WTC11 (cell line): ENCODE results near the gene ANKS6. TPM values are rescaled to one million over a fixed set of nuclear protein-coding genes. Genes with fewer than 3 reads are reported as not detected.

Experiments used
- ATAC-seq: fragments of 200-7000 bp; cut with Tn5 transposase; 2 replicates; pipeline ENCODE4 v1.10.0; 2021; ENCODE audit warnings: mild to moderate bottlenecking, moderate library complexity
- CTCF ChIA-PET: fragments of 300-600 bp; sonication (Branson Sonifier 250); formaldehyde crosslinking; loops from one replicate; lab custom pipeline; 2021; ENCODE audit warnings: antibody characterized with exemption; lab: Charles Lee
- POLR2A ChIA-PET: fragments of 350-600 bp; sonication (Branson Sonifier 250); formaldehyde crosslinking; loops from one replicate; lab custom pipeline; 2021; ENCODE audit warnings: antibody characterized with exemption; lab: Charles Lee
- DNase-seq: peaks from one replicate; pipeline ENCODE4 v3.0.0; 2021; ENCODE audit warnings: low spot score
- H3K27ac Mint-ChIP-seq: 2 replicates; pipeline ENCODE4 v1.8.0; 2021; ENCODE audit warnings: mixed read lengths
- H3K27me3 Mint-ChIP-seq: 2 replicates; pipeline ENCODE4 v1.8.0; 2021; ENCODE audit warnings: low read depth, mild to moderate bottlenecking, moderate library complexity, mixed read lengths
- H3K36me3 Mint-ChIP-seq: 2 replicates; pipeline ENCODE4 v1.8.0; 2021; ENCODE audit warnings: mixed read lengths
- H3K4me1 Mint-ChIP-seq: 2 replicates; pipeline ENCODE4 v1.8.0; 2022; ENCODE audit warnings: mixed read lengths
- H3K4me3 Mint-ChIP-seq: 2 replicates; pipeline ENCODE4 v1.8.0; 2021; ENCODE audit warnings: mild to moderate bottlenecking, moderate library complexity, mixed read lengths
- H3K9me3 Mint-ChIP-seq: 2 replicates; pipeline ENCODE4 v1.8.0; 2021; ENCODE audit warnings: mixed read lengths
- ARID4B ChIP-seq: sonication (generic); formaldehyde crosslinking; IDR thresholded peaks from 2 replicates; pipeline ENCODE4 v1.8.0; 2023; ENCODE audit warnings: missing genetic modification reagents, mild to moderate bottlenecking, borderline replicate concordance
- CTCF ChIP-seq: fragments of 200-600 bp; IDR thresholded peaks from 2 replicates; pipeline ENCODE4 v1.8.0; 2022; ENCODE audit warnings: antibody characterized with exemption
- EMX1 ChIP-seq: fragments of 250-450 bp; sonication (Bioruptor Pico); IDR thresholded peaks from 2 replicates; pipeline ENCODE4 v1.8.0; 2021; ENCODE audit warnings: mild to moderate bottlenecking
- ETV6 ChIP-seq: sonication (generic); formaldehyde crosslinking; IDR thresholded peaks from 2 replicates; pipeline ENCODE4 v1.8.1; 2022; ENCODE audit warnings: mild to moderate bottlenecking, missing genetic modification reagents
- FOXJ3 ChIP-seq: sonication (generic); formaldehyde crosslinking; IDR thresholded peaks from 2 replicates; pipeline ENCODE4 v1.9.0; 2021; ENCODE audit warnings: missing genetic modification reagents, mild to moderate bottlenecking, borderline replicate concordance
- GABPB1 ChIP-seq: sonication (generic); formaldehyde crosslinking; IDR thresholded peaks from 2 replicates; pipeline ENCODE4 v1.8.1; 2023; ENCODE audit warnings: mild to moderate bottlenecking, missing genetic modification reagents
- TEAD1 ChIP-seq: sonication (generic); formaldehyde crosslinking; IDR thresholded peaks from 2 replicates; pipeline ENCODE4 v1.8.0; 2022; ENCODE audit warnings: mild to moderate bottlenecking, missing genetic modification reagents
- TEAD4 ChIP-seq: sonication (generic); formaldehyde crosslinking; IDR thresholded peaks from 2 replicates; pipeline ENCODE4 v1.8.0; 2022; ENCODE audit warnings: mild to moderate bottlenecking, missing genetic modification reagents
- ZNF281 ChIP-seq: sonication (generic); formaldehyde crosslinking; IDR thresholded peaks from 2 replicates; pipeline ENCODE4 v1.8.0; 2023; ENCODE audit warnings: mild to moderate bottlenecking, missing genetic modification reagents
- ZNF512 ChIP-seq: sonication (generic); formaldehyde crosslinking; IDR thresholded peaks from 2 replicates; pipeline ENCODE4 v1.8.1; 2022; ENCODE audit warnings: missing genetic modification reagents, borderline replicate concordance
- total RNA-seq: library from RNA; stranded (reverse); gene quantifications from 3 replicates; pipeline ENCODE4 v1.2.3, GENCODE V29; 2021
- TF ChIP-seq, protein P1 (sequence below): sonication (generic); formaldehyde crosslinking; IDR thresholded peaks from 2 replicates; pipeline ENCODE4 v1.8.0; 2022; ENCODE audit warnings: missing genetic modification reagents
- TF ChIP-seq, protein P2 (sequence below): fragments of 250-450 bp; sonication (Bioruptor Pico); IDR thresholded peaks from 2 replicates; pipeline ENCODE4 v1.9.0; 2021; ENCODE audit warnings: mild to moderate bottlenecking

ANKS6 gene
- total RNA-seq, 1 experiment from 2014 or later = 65.1 TPM

DNA sequence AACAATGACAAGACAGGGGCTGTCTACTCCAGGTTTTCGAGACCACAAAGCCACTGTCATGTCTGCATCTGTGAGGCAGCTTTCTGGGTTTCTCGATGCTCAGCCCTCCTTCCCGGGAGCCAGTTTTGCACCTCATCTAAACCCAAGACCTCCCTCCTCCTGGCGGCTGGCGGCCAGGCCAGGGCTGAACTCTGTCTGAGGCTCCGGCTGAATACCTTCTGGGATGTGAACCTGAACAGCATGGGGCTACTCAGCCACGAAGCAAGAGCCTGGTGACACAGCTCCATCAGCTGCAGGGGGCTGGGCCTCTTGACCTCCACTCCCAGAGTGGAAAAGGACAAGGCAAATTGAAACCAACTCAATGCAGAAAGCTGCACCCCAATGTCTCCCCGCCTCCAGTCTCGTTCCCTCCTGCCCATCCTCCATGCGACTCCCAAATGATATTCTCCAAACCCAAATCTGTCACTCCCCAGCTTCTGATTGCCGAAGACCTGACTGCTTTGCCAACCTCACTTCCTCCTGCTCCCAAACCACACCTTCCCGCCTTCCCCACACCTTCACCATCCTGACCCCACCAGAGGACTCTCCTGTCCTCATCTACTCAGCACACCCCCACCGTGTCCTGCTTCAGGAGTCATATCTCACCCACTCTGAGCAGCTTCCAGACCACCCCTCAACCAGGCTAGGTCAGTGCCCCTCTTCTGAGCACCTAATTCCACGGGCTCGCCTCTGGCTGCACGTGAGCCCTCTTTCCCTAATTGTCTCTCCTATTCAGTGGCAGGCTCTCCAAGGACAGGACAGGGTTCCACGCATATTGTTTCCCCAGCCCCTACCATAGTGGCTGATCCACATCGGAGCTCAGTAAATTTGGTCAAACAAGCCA, 4.5 kb downstream of the ANKS6 start:
- ATAC-seq (peak; percentile 7), DNase-seq (no peak)
- Mint-ChIP-seq H3K36me3 (peaks cover 31% of the 10 kb centered on the region), H3K9me3 (no peaks in the 10 kb centered on the region), H3K4me1 (peaks cover 45% of the 10 kb centered on the region), H3K27me3 (peaks cover 2% of the 10 kb centered on the region), H3K27ac (peak overlapping the region; percentile 82), H3K4me3 (no peak overlapping the region)
- TF ChIP-seq, protein P1, sequence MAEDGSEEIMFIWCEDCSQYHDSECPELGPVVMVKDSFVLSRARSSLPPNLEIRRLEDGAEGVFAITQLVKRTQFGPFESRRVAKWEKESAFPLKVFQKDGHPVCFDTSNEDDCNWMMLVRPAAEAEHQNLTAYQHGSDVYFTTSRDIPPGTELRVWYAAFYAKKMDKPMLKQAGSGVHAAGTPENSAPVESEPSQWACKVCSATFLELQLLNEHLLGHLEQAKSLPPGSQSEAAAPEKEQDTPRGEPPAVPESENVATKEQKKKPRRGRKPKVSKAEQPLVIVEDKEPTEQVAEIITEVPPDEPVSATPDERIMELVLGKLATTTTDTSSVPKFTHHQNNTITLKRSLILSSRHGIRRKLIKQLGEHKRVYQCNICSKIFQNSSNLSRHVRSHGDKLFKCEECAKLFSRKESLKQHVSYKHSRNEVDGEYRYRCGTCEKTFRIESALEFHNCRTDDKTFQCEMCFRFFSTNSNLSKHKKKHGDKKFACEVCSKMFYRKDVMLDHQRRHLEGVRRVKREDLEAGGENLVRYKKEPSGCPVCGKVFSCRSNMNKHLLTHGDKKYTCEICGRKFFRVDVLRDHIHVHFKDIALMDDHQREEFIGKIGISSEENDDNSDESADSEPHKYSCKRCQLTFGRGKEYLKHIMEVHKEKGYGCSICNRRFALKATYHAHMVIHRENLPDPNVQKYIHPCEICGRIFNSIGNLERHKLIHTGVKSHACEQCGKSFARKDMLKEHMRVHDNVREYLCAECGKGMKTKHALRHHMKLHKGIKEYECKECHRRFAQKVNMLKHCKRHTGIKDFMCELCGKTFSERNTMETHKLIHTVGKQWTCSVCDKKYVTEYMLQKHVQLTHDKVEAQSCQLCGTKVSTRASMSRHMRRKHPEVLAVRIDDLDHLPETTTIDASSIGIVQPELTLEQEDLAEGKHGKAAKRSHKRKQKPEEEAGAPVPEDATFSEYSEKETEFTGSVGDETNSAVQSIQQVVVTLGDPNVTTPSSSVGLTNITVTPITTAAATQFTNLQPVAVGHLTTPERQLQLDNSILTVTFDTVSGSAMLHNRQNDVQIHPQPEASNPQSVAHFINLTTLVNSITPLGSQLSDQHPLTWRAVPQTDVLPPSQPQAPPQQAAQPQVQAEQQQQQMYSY (CRISPR knock-in tag) = 0 out of 2 replicates have a peak, but pooled peaks have one; percentile 16
- TF ChIP-seq, protein P2, sequence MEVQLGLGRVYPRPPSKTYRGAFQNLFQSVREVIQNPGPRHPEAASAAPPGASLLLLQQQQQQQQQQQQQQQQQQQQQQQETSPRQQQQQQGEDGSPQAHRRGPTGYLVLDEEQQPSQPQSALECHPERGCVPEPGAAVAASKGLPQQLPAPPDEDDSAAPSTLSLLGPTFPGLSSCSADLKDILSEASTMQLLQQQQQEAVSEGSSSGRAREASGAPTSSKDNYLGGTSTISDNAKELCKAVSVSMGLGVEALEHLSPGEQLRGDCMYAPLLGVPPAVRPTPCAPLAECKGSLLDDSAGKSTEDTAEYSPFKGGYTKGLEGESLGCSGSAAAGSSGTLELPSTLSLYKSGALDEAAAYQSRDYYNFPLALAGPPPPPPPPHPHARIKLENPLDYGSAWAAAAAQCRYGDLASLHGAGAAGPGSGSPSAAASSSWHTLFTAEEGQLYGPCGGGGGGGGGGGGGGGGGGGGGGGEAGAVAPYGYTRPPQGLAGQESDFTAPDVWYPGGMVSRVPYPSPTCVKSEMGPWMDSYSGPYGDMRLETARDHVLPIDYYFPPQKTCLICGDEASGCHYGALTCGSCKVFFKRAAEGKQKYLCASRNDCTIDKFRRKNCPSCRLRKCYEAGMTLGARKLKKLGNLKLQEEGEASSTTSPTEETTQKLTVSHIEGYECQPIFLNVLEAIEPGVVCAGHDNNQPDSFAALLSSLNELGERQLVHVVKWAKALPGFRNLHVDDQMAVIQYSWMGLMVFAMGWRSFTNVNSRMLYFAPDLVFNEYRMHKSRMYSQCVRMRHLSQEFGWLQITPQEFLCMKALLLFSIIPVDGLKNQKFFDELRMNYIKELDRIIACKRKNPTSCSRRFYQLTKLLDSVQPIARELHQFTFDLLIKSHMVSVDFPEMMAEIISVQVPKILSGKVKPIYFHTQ (CRISPR knock-in tag) = no peak
- ChIA-PET CTCF (interaction anchor here (0.7 to 1.9 kb wide), 15 partner anchors 9 to 349 kb away, joined by 3 to 21 read pairs (median 4); partner anchors contain the start of gene GALNT12), POLR2A (interaction anchor here (1.1 kb wide), 1 partner anchor 16 kb away, joined by 7 read pairs; the partner anchor contains the start of gene GALNT12)

- DNase-seq (peak; percentile 86), ATAC-seq (peak; percentile 88)
- POLR2A ChIA-PET = interaction anchor here (1.1 kb wide), 1 partner anchor 17 kb away, joined by 7 read pairs; the partner anchor contains the start of gene GALNT12
- H3K27me3 Mint-ChIP-seq = no peaks in the 10 kb centered on the region
- H3K4me1 Mint-ChIP-seq = peaks cover 45% of the 10 kb centered on the region
- no peak overlapping the region for H3K4me3 Mint-ChIP-seq
- peaks cover 31% of the 10 kb centered on the region for H3K36me3 Mint-ChIP-seq
- peak overlapping the region; percentile 82 for H3K27ac Mint-ChIP-seq
- H3K9me3 Mint-ChIP-seq = no peaks in the 10 kb centered on the region
- CTCF ChIA-PET = interaction anchor here (0.7 to 1.9 kb wide), 13 partner anchors 9 to 349 kb away, joined by 3 to 21 read pairs (median 4); partner anchors contain the start of gene GALNT12
- TF ChIP-seq TEAD4 (CRISPR knock-in tag) (peak; percentile 99), TEAD1 (CRISPR knock-in tag) (peak; percentile 100), EMX1 (no peak), ARID4B (CRISPR knock-in tag) (no peak), GABPB1 (CRISPR knock-in tag) (no peak), ZNF281 (CRISPR knock-in tag) (no peak), ETV6 (CRISPR knock-in tag) (no peak), FOXJ3 (CRISPR knock-in tag) (no peak), CTCF (peak; percentile 100), ZNF512 (CRISPR knock-in tag) (no peak)
Observed at GRCh38 chr9:98790842-98791607, 5.3 kb downstream of the ANKS6 start.
